OCI-LY7 (cell line): Measurements from ENCODE around the gene PRKD2. TPM values are rescaled to one million over a fixed set of nuclear protein-coding genes. Genes with fewer than 3 reads are reported as not detected.

Experiments used
- BruUV-seq: library from RNA; stranded (reverse); fragments of 400-500 nt; replicated peaks from 2 replicates; lab custom pipeline; 2021; lab: Mats Ljungman, UMichigan
- CTCF ChIA-PET: fragments of 300-600 bp; sonication (Branson Sonifier 250); formaldehyde crosslinking; loops from one replicate; lab custom pipeline; 2022; ENCODE audit warnings: antibody characterized with exemption; ENCODE audit not compliant: unreplicated experiment; lab: Charles Lee
- POLR2A ChIA-PET: fragments of 300-600 bp; sonication (Branson Sonifier 250); formaldehyde crosslinking; loops from one replicate; lab custom pipeline; 2022; ENCODE audit warnings: antibody characterized with exemption; lab: Charles Lee
- DNase-seq: peaks from one replicate; pipeline ENCODE4 v3.0.0-alpha.2; 2015; ENCODE audit warnings: low spot score
- H2AFZ ChIP-seq: fragments of 200-600 bp; sonication (generic), shearing (Covaris generic); 2 replicates; pipeline ENCODE4 v1.6.1; 2014; ENCODE audit warnings: mild to moderate bottlenecking, antibody characterized with exemption, low read length, moderate library complexity
- H3K27ac ChIP-seq: fragments of 200-600 bp; sonication (generic); 2 replicates; pipeline ENCODE4 v1.5.1; 2014; ENCODE audit warnings: mixed run types, low read depth, mild to moderate bottlenecking, moderate library complexity, low read length, inconsistent platforms; ENCODE audit not compliant: poor library complexity, severe bottlenecking
- H3K36me3 ChIP-seq: fragments of 200-600 bp; sonication (generic); 2 replicates; pipeline ENCODE4 v1.6.1; 2014; ENCODE audit warnings: mild to moderate bottlenecking, antibody characterized with exemption, low read length, moderate library complexity, mixed read lengths; ENCODE audit not compliant: insufficient read depth
- H3K4me1 ChIP-seq: fragments of 200-600 bp; sonication (generic); 2 replicates; pipeline ENCODE4 v1.5.1; 2014; ENCODE audit warnings: mild to moderate bottlenecking, low read length; ENCODE audit not compliant: insufficient read depth, poor library complexity, severe bottlenecking
- H3K4me2 ChIP-seq: fragments of 200-600 bp; sonication (generic); 2 replicates; pipeline ENCODE4 v1.6.1; 2014; ENCODE audit warnings: mild to moderate bottlenecking, low read length
- H3K4me3 ChIP-seq: fragments of 200-600 bp; sonication (generic); 2 replicates; pipeline ENCODE4 v1.5.1; 2014; ENCODE audit warnings: mild to moderate bottlenecking, low read depth, low read length; ENCODE audit not compliant: poor library complexity, severe bottlenecking
- H3K79me2 ChIP-seq: fragments of 200-600 bp; sonication (generic); 2 replicates; pipeline ENCODE4 v1.6.1; 2016; ENCODE audit warnings: low read depth, mild to moderate bottlenecking, low read length, moderate library complexity, mixed read lengths; ENCODE audit not compliant: insufficient read depth
- H3K9me2 ChIP-seq: fragments of 200-600 bp; sonication (generic); 2 replicates; pipeline ENCODE4 v1.6.1; 2016; ENCODE audit warnings: mild to moderate bottlenecking, low read length, mixed read lengths; ENCODE audit not compliant: insufficient read depth
- H3K9me3 ChIP-seq: fragments of 200-600 bp; sonication (generic); 2 replicates; pipeline ENCODE4 v1.6.1; 2014; ENCODE audit warnings: mild to moderate bottlenecking, mixed run types, low read length, mixed read lengths
- H4K20me1 ChIP-seq: fragments of 200-600 bp; sonication (generic); 2 replicates; pipeline ENCODE4 v1.6.1; 2014; ENCODE audit warnings: mild to moderate bottlenecking, antibody characterized with exemption, low read length, moderate library complexity, mixed read lengths; ENCODE audit not compliant: insufficient read depth
- CTCF ChIP-seq: fragments of 200-600 bp; sonication (generic); conservative IDR thresholded peaks from 2 replicates; pipeline ENCODE4 v1.5.1; 2014; ENCODE audit warnings: mild to moderate bottlenecking, antibody characterized with exemption, low read length, moderate library complexity, mixed read lengths
- EZH2phosphoT487 ChIP-seq: fragments of 200-600 bp; sonication (generic); IDR thresholded peaks from 2 replicates; pipeline ENCODE4 v1.6.1; 2018; ENCODE audit warnings: low read depth, borderline replicate concordance, mild to moderate bottlenecking, mixed run types, antibody characterized with exemption, low read length, moderate library complexity, mixed read lengths
- intact Hi-C: fragments of 100-400 bp; cut with micrococcal nuclease; formaldehyde crosslinking; loops from one replicate; pipeline ENCODE4 v1.10.0; 2022; ENCODE audit not compliant: unreplicated experiment
- total RNA-seq, 2 experiments: library from RNA; depleted of rRNA in 1 of 2; stranded (reverse); fragments of >200 nt in 1 of 2; shearing (Covaris generic) in 1 of 2; gene quantifications; 2 replicates each; pipeline ENCODE4 v1.2.3, GENCODE V29; 2014 to 2022

The PRKD2 gene
- total RNA-seq, 2 experiments from 2014 or later, result 30.5 to 89.2 TPM

GRCh38 chr19:46639358-46640182 is 77.3 kb downstream of the PRKD2 start:
- no peaks in the 10 kb centered on the region for H4K20me1 ChIP-seq
- peak overlapping the region; percentile 86 for H3K4me2 ChIP-seq
- CTCF ChIA-PET, result no interaction called here
- peak overlapping the region; percentile 56; the same call in 1 of the 2 replicates for H2AFZ ChIP-seq
- no peaks in the 10 kb centered on the region for H3K79me2 ChIP-seq
- no peak overlapping the region for H3K27ac ChIP-seq
- H3K36me3 ChIP-seq, result no peaks in the 10 kb centered on the region
- H3K4me1 ChIP-seq, result peaks cover 36% of the 10 kb centered on the region
- no peak for TF ChIP-seq CTCF
- no peak for TF ChIP-seq EZH2phosphoT487
- POLR2A ChIA-PET, result interaction anchor here (0.6 kb wide), 1 partner anchor 476 kb away, joined by 3 read pairs; no protein-coding TSS in a partner anchor
- no peaks in the 10 kb centered on the region for H3K9me3 ChIP-seq
- intact Hi-C loops, result no loop called here
- no peak for DNase-seq
- peak overlapping the region; percentile 67 for H3K4me3 ChIP-seq
- H3K9me2 ChIP-seq, result no peaks in the 10 kb centered on the region
- BruUV-seq, result no TSS peak

DNA sequence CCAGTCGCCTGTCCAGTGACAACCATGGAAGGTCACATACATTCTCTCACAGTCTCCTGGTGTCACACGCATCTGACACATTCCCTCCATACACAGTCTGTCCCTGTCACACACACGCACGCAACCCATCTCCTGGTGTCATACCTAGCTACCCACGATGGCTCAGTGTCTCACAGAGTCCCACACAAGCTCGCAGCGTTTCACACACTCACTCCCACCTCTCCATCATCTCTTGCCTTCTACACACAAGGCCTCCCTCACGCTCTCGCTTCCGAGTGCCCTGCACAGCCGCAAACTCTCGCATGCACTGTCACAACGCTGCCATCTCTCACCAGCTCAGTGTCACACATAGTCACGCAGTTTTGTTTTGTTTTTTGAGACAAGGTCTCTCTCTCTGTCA is 79.7 kb downstream of the PRKD2 start:
- Histone ChIP-seq H3K36me3 (no peaks in the 10 kb centered on the region), H3K27ac (no peak overlapping the region), H4K20me1 (no peaks in the 10 kb centered on the region), H3K4me2 (no peak overlapping the region), H3K79me2 (no peaks in the 10 kb centered on the region), H3K4me1 (peaks cover 49% of the 10 kb centered on the region), H3K9me2 (no peaks in the 10 kb centered on the region), H3K4me3 (no peak overlapping the region), H3K9me3 (no peaks in the 10 kb centered on the region), H2AFZ (no peak overlapping the region)
- ChIA-PET POLR2A (interaction anchor here (0.6 kb wide), 2 partner anchors 973 to 1692 kb away, joined by 3 read pairs; no protein-coding TSS in a partner anchor), CTCF (interaction anchor here (1.9 kb wide), 1 partner anchor 25 kb away, joined by 6 read pairs; the partner anchor contains the start of gene DACT3)
- TF ChIP-seq CTCF, result no peak
- no peak for TF ChIP-seq EZH2phosphoT487
- DNase-seq, result no peak
- no TSS peak for BruUV-seq
- intact Hi-C loops, result no loop called here
